ENCODE data around the gene PMEPA1. TPM values are rescaled to one million over a fixed set of nuclear protein-coding genes. Genes with fewer than 3 reads are reported as not detected.

The PMEPA1 gene
- total and polyA plus RNA-seq, 2 donors (not counting 3 experiments of a cell fraction or from before 2014, with no cell fraction given): 31.6 to 33.2 TPM

DNA sequence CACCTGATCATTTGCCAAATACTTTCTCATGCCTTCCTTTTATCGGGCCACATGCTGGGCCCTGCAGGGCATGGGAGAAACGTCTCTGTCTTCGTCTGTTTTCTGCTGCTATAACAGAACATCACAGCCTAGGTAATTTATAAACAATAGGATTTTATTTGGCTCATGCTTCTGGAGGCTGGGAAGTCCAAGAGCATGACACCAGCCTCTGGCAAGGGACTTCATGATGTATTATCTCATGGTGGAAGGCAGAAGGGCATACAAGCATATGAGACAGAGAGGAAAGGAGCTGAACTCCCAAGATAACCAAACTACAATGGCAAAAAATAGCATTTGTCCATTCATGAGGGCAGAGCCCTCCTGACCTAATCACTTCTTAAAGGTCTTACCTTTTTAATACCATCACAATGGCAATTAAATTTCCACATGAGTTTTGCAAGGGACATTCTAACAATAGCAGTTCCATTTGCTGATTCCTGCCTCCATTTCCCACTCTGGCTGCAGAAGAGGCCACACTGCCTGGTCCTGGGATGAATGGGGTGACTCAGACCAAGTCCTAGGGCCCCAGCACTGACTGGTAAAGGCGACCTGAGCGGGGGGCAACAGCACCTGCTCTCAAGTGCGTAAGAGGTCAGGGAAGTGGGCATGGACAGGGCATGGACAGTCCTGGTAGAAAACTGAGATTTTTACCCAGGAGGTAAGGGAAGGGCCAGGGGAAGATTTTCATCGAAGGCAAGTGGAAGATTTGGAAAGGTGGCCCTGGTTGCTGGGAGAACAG, 84.4 kb downstream of the PMEPA1 start:
- H2AFZ ChIP-seq (ENCODE audit: low read depth, low read length): no peak overlapping the region
- no peaks in the 10 kb centered on the region for H3K9me1 ChIP-seq (replicated peaks; ENCODE audit: control insufficient read depth, extremely low read depth, insufficient read depth, low read length)
- no peak for FAIRE-seq
- H4K20me1 ChIP-seq (replicated peaks; ENCODE audit: control insufficient read depth, extremely low read depth, insufficient read depth, low read length): no peaks in the 10 kb centered on the region
- H3K9me3 ChIP-seq (replicated peaks; ENCODE audit: control insufficient read depth, insufficient read depth, low read length): no peaks in the 10 kb centered on the region
- no peak overlapping the region for H3K4me3 ChIP-seq (replicated peaks in 1 of 3; ENCODE audit: insufficient read depth in 1 of 3, low read depth in 1 of 3, low read length in 3 of 3)
- H3K79me2 ChIP-seq (ENCODE audit: control insufficient read depth, insufficient read depth, low read length): no peaks in the 10 kb centered on the region
- no peaks in the 10 kb centered on the region for H3K27me3 ChIP-seq (ENCODE audit: control insufficient read depth in 2 of 2, insufficient read depth in 2 of 2, low read length in 2 of 2)
- H3K36me3 ChIP-seq (ENCODE audit: control insufficient read depth in 2 of 2, extremely low read depth in 1 of 2, insufficient read depth in 2 of 2, low read length in 2 of 2): no peaks in the 10 kb centered on the region
- no peak overlapping the region for H3K4me2 ChIP-seq (ENCODE audit: insufficient read depth, low read length)
- H3K27ac ChIP-seq (ENCODE audit: insufficient read depth, low read depth, low read length): no peak overlapping the region
- dilution Hi-C loops (cut with MboI; ENCODE audit: extremely low pct_ligation_motif_present, low sequenced_read_pairs) (loop anchor here (25.0 kb wide), 1 partner anchor 462 kb away; no protein-coding TSS in a partner anchor), intact Hi-C loops (cut with micrococcal nuclease) (no loop called here)
- TF ChIP-seq GATA2 (IDR thresholded peaks at IDR 0.05; ENCODE audit: insufficient read depth, insufficient read length, low read depth, low read length): no peak
- TF ChIP-seq, protein P1, sequence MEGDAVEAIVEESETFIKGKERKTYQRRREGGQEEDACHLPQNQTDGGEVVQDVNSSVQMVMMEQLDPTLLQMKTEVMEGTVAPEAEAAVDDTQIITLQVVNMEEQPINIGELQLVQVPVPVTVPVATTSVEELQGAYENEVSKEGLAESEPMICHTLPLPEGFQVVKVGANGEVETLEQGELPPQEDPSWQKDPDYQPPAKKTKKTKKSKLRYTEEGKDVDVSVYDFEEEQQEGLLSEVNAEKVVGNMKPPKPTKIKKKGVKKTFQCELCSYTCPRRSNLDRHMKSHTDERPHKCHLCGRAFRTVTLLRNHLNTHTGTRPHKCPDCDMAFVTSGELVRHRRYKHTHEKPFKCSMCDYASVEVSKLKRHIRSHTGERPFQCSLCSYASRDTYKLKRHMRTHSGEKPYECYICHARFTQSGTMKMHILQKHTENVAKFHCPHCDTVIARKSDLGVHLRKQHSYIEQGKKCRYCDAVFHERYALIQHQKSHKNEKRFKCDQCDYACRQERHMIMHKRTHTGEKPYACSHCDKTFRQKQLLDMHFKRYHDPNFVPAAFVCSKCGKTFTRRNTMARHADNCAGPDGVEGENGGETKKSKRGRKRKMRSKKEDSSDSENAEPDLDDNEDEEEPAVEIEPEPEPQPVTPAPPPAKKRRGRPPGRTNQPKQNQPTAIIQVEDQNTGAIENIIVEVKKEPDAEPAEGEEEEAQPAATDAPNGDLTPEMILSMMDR (IDR thresholded peaks at IDR 0.05; ENCODE audit: extremely low read depth in 1 of 2, insufficient read depth in 1 of 2, low read depth in 1 of 2, low read length in 2 of 2): no peak
- no peak for TF ChIP-seq MYC (IDR thresholded peaks at IDR 0.05; ENCODE audit: low read depth, low read length)
- TF ChIP-seq POLR2A (IDR thresholded peaks at IDR 0.05; ENCODE audit: low read depth, low read length): no peak
- no peak for TF ChIP-seq MAX (IDR thresholded peaks at IDR 0.05; ENCODE audit: insufficient read depth, insufficient read length)
- TF ChIP-seq JUN (IDR thresholded peaks at IDR 0.05; ENCODE audit: borderline replicate concordance, insufficient read depth, insufficient read length, low read depth): no peak
- TF ChIP-seq EZH2 (IDR thresholded peaks at IDR 0.05; ENCODE audit: borderline replicate concordance, low read depth, low read length, severe bottlenecking): no peak
- no peak for TF ChIP-seq FOS (IDR thresholded peaks at IDR 0.05; ENCODE audit: borderline replicate concordance, insufficient read depth, low read length)
- no peak for TF ChIP-seq POLR2AphosphoS5 (IDR thresholded peaks at IDR 0.05; ENCODE audit: insufficient read depth, low read depth, low read length)
- peaks cover 8% of the 10 kb centered on the region for H3K4me1 ChIP-seq (ENCODE audit: control insufficient read depth, extremely low read depth, insufficient read depth, low read length)
- CTCF ChIA-PET: interaction anchor here (3.8 kb wide), 1 partner anchor 29 kb away, joined by 51 read pairs; no protein-coding TSS in a partner anchor
- no TSS peak for BruUV-seq (replicated peaks)
- DNase-seq (ENCODE audit: low read depth, low spot score): no peak
- H3K9ac ChIP-seq (replicated peaks; ENCODE audit: extremely low read depth, insufficient read depth, low read length): no peak overlapping the region
- POLR2A ChIA-PET: no interaction called here

Measured in endothelial cell of umbilical vein (primary cell).